K562 (cell line): Measurements from ENCODE around the gene PTPN9. TPM values are rescaled to one million over a fixed set of nuclear protein-coding genes. Genes with fewer than 3 reads are reported as not detected.

Experiments
- ARID1B ChIP-seq: fragments of 450-650 bp; IDR thresholded peaks from 2 replicates; pipeline ENCODE4 v1.6.1; 2016; ENCODE audit warnings: antibody characterized with exemption, mild to moderate bottlenecking, inconsistent platforms
- ATF1 ChIP-seq, 2 experiments: fragments of 450-650 bp in 1 of 2; IDR thresholded peaks; 2 replicates each; pipeline ENCODE4 v1.6.1; 2016; ENCODE audit warnings: missing compliant biosample characterization in 1 of 2, missing genetic modification characterization in 1 of 2
- BRCA1 ChIP-seq, 2 experiments: fragments of 450-650 bp in 1 of 2; sonication (generic) in 1 of 2; formaldehyde crosslinking in 1 of 2; IDR thresholded peaks; 2 replicates each; pipeline versions ENCODE4 v1.5.0 to v1.6.1; 2017 to 2020; ENCODE audit warnings: mild to moderate bottlenecking in 1 of 2, missing genetic modification reagents in 1 of 2
- CCNT2 ChIP-seq: IDR thresholded peaks from 2 replicates; pipeline ENCODE4 v1.6.1; 2011; ENCODE audit warnings: borderline replicate concordance, low read depth, mild to moderate bottlenecking, moderate library complexity, mixed read lengths, low read length; ENCODE audit not compliant: insufficient read length; ENCODE audit errors: extremely low read depth
- CTCFL ChIP-seq: IDR thresholded peaks from 2 replicates; pipeline ENCODE4 v1.6.1; 2011; ENCODE audit warnings: borderline replicate concordance, low read depth, mild to moderate bottlenecking, moderate library complexity, low read length; ENCODE audit not compliant: insufficient read depth, poor library complexity, severe bottlenecking
- HMGXB4 ChIP-seq: sonication (generic); formaldehyde crosslinking; IDR thresholded peaks from 2 replicates; pipeline ENCODE4 v1.8.1; 2023; ENCODE audit warnings: mild to moderate bottlenecking, missing genetic modification reagents
- KAT7 ChIP-seq: sonication (generic); formaldehyde crosslinking; IDR thresholded peaks from 2 replicates; pipeline ENCODE4 v1.8.0; 2022; ENCODE audit warnings: missing genetic modification reagents, mild to moderate bottlenecking, borderline replicate concordance
- LARP7 ChIP-seq: fragments of 450-650 bp; IDR thresholded peaks from 2 replicates; pipeline ENCODE4 v1.6.1; 2016
- MAFF ChIP-seq: IDR thresholded peaks from 2 replicates; pipeline ENCODE4 v1.6.1; 2012; ENCODE audit warnings: low read length, improper control_type of control experiment
- MAZ ChIP-seq, 2 experiments: fragments of 450-650 bp in 1 of 2; sonication (generic) in 1 of 2; formaldehyde crosslinking; IDR thresholded peaks in 1 of 2; conservative IDR thresholded peaks in 1 of 2; 2 replicates each; pipeline versions ENCODE4 v1.4.0 to v1.5.0; 2020; ENCODE audit warnings: mild to moderate bottlenecking in 1 of 2, missing genetic modification reagents in 1 of 2
- RBM22 ChIP-seq: fragments of 200-400 bp; formaldehyde crosslinking; IDR thresholded peaks from 2 replicates; pipeline ENCODE4 v1.6.1; 2018; ENCODE audit warnings: low read length, low read depth; ENCODE audit not compliant: poor library complexity, severe bottlenecking
- RERE ChIP-seq: sonication (generic); formaldehyde crosslinking; IDR thresholded peaks from 2 replicates; pipeline ENCODE4 v1.8.0; 2023; ENCODE audit warnings: missing genetic modification reagents, mild to moderate bottlenecking, borderline replicate concordance
- SIN3A ChIP-seq, 2 experiments: fragments of 150-350 bp in 1 of 2; IDR thresholded peaks; 2 replicates each; pipeline ENCODE4 v1.6.1; 2011 to 2016; ENCODE audit warnings: borderline replicate concordance in 2 of 2, low read depth in 2 of 2, low read length in 2 of 2, mild to moderate bottlenecking in 2 of 2, moderate library complexity in 2 of 2; ENCODE audit not compliant: control insufficient read depth in 1 of 2
- TARDBP ChIP-seq: fragments of 450-650 bp; IDR thresholded peaks from 2 replicates; pipeline ENCODE4 v1.6.1; 2016
- ZNF586 ChIP-seq: fragments of 450-650 bp; formaldehyde crosslinking; conservative IDR thresholded peaks from 2 replicates; pipeline ENCODE4 v1.4.0; 2020; ENCODE audit warnings: mild to moderate bottlenecking, moderate library complexity
- ZNF830 ChIP-seq: fragments of 250-450 bp; sonication (Bioruptor Pico); IDR thresholded peaks from 2 replicates; pipeline ENCODE4 v1.5.0; 2021; ENCODE audit warnings: mild to moderate bottlenecking
- polyA plus RNA-seq, 8 experiments: library from polyadenylated mRNA; depleted of rRNA in 4 of 8; stranded (reverse) in 5 of 8; unstranded in 3 of 8; fragments of >200 nt; fragmentation: Nextera tagmentation in 2 of 8; fragmentation: Illumina TruSeq in 1 of 8; extraction: Ambion mirVana in 2 of 8; extraction: Trizol in 1 of 8; gene quantifications; 2 replicates each; pipeline versions ENCODE4 v1.2.1 to v1.2.3, GENCODE V29; 2011 to 2014; ENCODE audit warnings: inconsistent platforms in 1 of 8, missing spikeins in 1 of 8
- total RNA-seq, 7 experiments: library from RNA; depleted of rRNA in 6 of 7; stranded (reverse); fragments of >200 nt in 6 of 7; fragmentation: Illumina TruSeq in 2 of 7; extraction: Trizol in 2 of 7; gene quantifications; 2 replicates each; pipeline versions ENCODE4 v1.2.1 to v1.2.3, GENCODE V29; 2011 to 2021; ENCODE audit warnings: low replicate concordance in 1 of 7

The PTPN9 gene
- total and polyA plus RNA-seq, 9 of the 15 experiments (the other 6 are each of a cell fraction or from before 2014, with no cell fraction given): 5.0 to 24.0 (median 14.2) TPM

- TF ChIP-seq SIN3A (IDR thresholded peaks at IDR 0.05; ENCODE audit: borderline replicate concordance in 2 of 2, control insufficient read depth in 1 of 2, low read depth in 2 of 2, low read length in 2 of 2): peak in 1 of 2 experiments; percentile 38; a peak in 3 of 4 replicates
- TF ChIP-seq ZNF586 (CRISPR knock-in tag): no peak
- TF ChIP-seq ATF1 (CRISPR knock-in tag; IDR thresholded peaks at IDR 0.05): no peak
- TF ChIP-seq ATF1 (tag; IDR thresholded peaks at IDR 0.05): no peak
- 0 out of 2 replicates have a peak, but pooled peaks have one; percentile 61 for TF ChIP-seq HMGXB4
- peak; percentile 3 for TF ChIP-seq CCNT2
- no peak for TF ChIP-seq MAFF
- peak; percentile 22 for TF ChIP-seq RBM22
- TF ChIP-seq RERE (CRISPR knock-in tag): 0 out of 2 replicates have a peak, but pooled peaks have one; percentile 65
- no peak for TF ChIP-seq TARDBP
- TF ChIP-seq CTCFL: peak; percentile 10
- no peak for TF ChIP-seq ZNF830
- no peak for TF ChIP-seq LARP7
- TF ChIP-seq BRCA1 (IDR thresholded peaks at IDR 0.05): no peak
- TF ChIP-seq BRCA1 (CRISPR knock-in tag; IDR thresholded peaks at IDR 0.05): no peak
- TF ChIP-seq ARID1B: no peak
- 0 out of 4 replicates have a peak, but pooled peaks of 1 of the 2 experiments have one; percentile 6 for TF ChIP-seq MAZ (CRISPR knock-in tag; conservative IDR thresholded peaks at IDR 0.05 in 1 of 2, IDR thresholded peaks at IDR 0.05 in 1 of 2)
- TF ChIP-seq KAT7 (CRISPR knock-in tag): peak; percentile 86
Measured at GRCh38 chr15:75454471-75455378, 124.4 kb downstream of the PTPN9 start (continued).
